Endothelial cell of umbilical vein (primary cell): ENCODE results near the gene PPP3CA.

ENCODE experiments used
- EZH2 ChIP-seq: IDR thresholded peaks from 2 replicates; pipeline ENCODE4 v1.6.1; 2012; ENCODE audit warnings: borderline replicate concordance, low read depth, mild to moderate bottlenecking, moderate library complexity, low read length, inconsistent platforms; ENCODE audit not compliant: severe bottlenecking
- GATA2 ChIP-seq: IDR thresholded peaks from 2 replicates; pipeline ENCODE4 v1.7.0; 2011; ENCODE audit warnings: low read depth, mild to moderate bottlenecking, moderate library complexity, mixed read lengths, low read length; ENCODE audit not compliant: insufficient read length, insufficient read depth
- JUN ChIP-seq: IDR thresholded peaks from 2 replicates; pipeline ENCODE4 v1.6.1; 2011; ENCODE audit warnings: borderline replicate concordance, low read depth; ENCODE audit not compliant: insufficient read length, insufficient read depth
- MYC ChIP-seq: IDR thresholded peaks from one replicate; pipeline ENCODE4 v1.6.1; 2011; ENCODE audit warnings: mild to moderate bottlenecking, low read depth, low read length
- POLR2A ChIP-seq: IDR thresholded peaks from 2 replicates; pipeline ENCODE4 v1.6.1; 2012; ENCODE audit warnings: low read depth, mild to moderate bottlenecking, control low read depth, low read length
- POLR2AphosphoS5 ChIP-seq: IDR thresholded peaks from 2 replicates; pipeline ENCODE4 v1.6.1; 2012; ENCODE audit warnings: low read depth, mild to moderate bottlenecking, control low read depth, low read length, moderate library complexity; ENCODE audit not compliant: insufficient read depth
- TF ChIP-seq, protein P1 (sequence below), 2 donors: IDR thresholded peaks; 1 replicate in 1 of 2; 2 replicates in 1 of 2; pipeline ENCODE4 v1.5.1; 2011; ENCODE audit warnings: low read length in 2 of 2, mild to moderate bottlenecking in 2 of 2, moderate library complexity in 2 of 2, control low read depth in 1 of 2, inconsistent platforms in 1 of 2, low read depth in 1 of 2; ENCODE audit not compliant: insufficient read depth in 1 of 2; ENCODE audit errors: extremely low read depth in 1 of 2

GRCh38 chr4:101190751-101191150 lies 156.6 kb downstream of the PPP3CA start:
- TF ChIP-seq, protein P1, sequence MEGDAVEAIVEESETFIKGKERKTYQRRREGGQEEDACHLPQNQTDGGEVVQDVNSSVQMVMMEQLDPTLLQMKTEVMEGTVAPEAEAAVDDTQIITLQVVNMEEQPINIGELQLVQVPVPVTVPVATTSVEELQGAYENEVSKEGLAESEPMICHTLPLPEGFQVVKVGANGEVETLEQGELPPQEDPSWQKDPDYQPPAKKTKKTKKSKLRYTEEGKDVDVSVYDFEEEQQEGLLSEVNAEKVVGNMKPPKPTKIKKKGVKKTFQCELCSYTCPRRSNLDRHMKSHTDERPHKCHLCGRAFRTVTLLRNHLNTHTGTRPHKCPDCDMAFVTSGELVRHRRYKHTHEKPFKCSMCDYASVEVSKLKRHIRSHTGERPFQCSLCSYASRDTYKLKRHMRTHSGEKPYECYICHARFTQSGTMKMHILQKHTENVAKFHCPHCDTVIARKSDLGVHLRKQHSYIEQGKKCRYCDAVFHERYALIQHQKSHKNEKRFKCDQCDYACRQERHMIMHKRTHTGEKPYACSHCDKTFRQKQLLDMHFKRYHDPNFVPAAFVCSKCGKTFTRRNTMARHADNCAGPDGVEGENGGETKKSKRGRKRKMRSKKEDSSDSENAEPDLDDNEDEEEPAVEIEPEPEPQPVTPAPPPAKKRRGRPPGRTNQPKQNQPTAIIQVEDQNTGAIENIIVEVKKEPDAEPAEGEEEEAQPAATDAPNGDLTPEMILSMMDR (IDR thresholded peaks at IDR 0.05; ENCODE audit: extremely low read depth in 1 of 2, insufficient read depth in 1 of 2, low read depth in 1 of 2, low read length in 2 of 2), result no peak
- no peak for TF ChIP-seq POLR2AphosphoS5
- TF ChIP-seq EZH2, result no peak
- TF ChIP-seq POLR2A, result no peak
- TF ChIP-seq JUN, result no peak
- no peak for TF ChIP-seq MYC
- no peak for TF ChIP-seq GATA2
